Transverse colon (tissue), 4 donors: ENCODE measurements around the gene PLEKHG4. TPM values are rescaled to one million over a fixed set of nuclear protein-coding genes. Genes with fewer than 3 reads are reported as not detected.

Source experiments
- DNase-seq: peaks from one replicate; pipeline ENCODE4 v3.0.0-alpha.2; 2019
- H3K27ac ChIP-seq, 4 donors: fragments of 200-600 bp; sonication (generic); 2 replicates each; pipeline ENCODE4 v1.5.1; 2016 to 2018; ENCODE audit warnings: inconsistent platforms in 4 of 4
- H3K27me3 ChIP-seq: fragments of 200-600 bp; sonication (generic); 2 replicates; pipeline ENCODE4 v1.5.1; 2017; ENCODE audit warnings: inconsistent platforms
- H3K36me3 ChIP-seq, 4 donors: fragments of 200-600 bp; sonication (generic); 2 replicates each; pipeline ENCODE4 v1.5.1; 2017 to 2019; ENCODE audit warnings: inconsistent platforms in 4 of 4
- H3K4me1 ChIP-seq, 4 donors: fragments of 200-600 bp; sonication (generic); 2 replicates each; pipeline ENCODE4 v1.5.1; 2017 to 2020; ENCODE audit warnings: inconsistent platforms in 4 of 4
- H3K4me3 ChIP-seq, 4 donors: fragments of 200-600 bp; sonication (generic); 1 replicate in 1 of 4; 2 replicates in 3 of 4; pipeline versions ENCODE4 v1.5.1 to v1.6.1; 2017 to 2019; ENCODE audit warnings: inconsistent platforms in 4 of 4
- H3K9me3 ChIP-seq, 2 donors: fragments of 200-600 bp; sonication (generic); 2 replicates each; pipeline ENCODE4 v1.5.1; 2017 to 2019; ENCODE audit warnings: inconsistent platforms in 2 of 2
- EP300 ChIP-seq: sonication (generic); formaldehyde crosslinking; IDR thresholded peaks from one replicate; pipeline ENCODE4 v1.6.1; 2017; ENCODE audit warnings: antibody characterized with exemption, low read depth
- POLR2A ChIP-seq: fragments of 450-650 bp; IDR thresholded peaks from one replicate; pipeline ENCODE4 v1.6.1; 2016; ENCODE audit warnings: antibody characterized with exemption, mild to moderate bottlenecking, moderate library complexity
- POLR2AphosphoS5 ChIP-seq, 3 donors: sonication (generic); formaldehyde crosslinking; IDR thresholded peaks; one replicate each; pipeline ENCODE4 v1.6.1; 2016; ENCODE audit warnings: antibody characterized with exemption in 3 of 3
- WGBS, 2 donors: methylation state at CpG; one replicate each; pipeline ENCODE4 v1.1.5; 2018; ENCODE audit warnings: low coverage in 1 of 2; 5-methylcytosine and 5-hydroxymethylcytosine counted together
- in situ Hi-C, 4 donors: fragments of 200-750 bp; cut with MboI; loops; one replicate each; pipeline versions ENCODE4 v1.15.0 to v1.15.1; 2017; ENCODE audit warnings: low sequenced_read_pairs in 3 of 4, low pct_ligation_motif_present in 1 of 4, low pct_unique_long_range_greater_than_20kb in 1 of 4
- intact Hi-C: fragments of 100-400 bp; cut with DNase I; formaldehyde crosslinking; loops from one replicate; pipeline ENCODE4 v1.15.1; 2023; ENCODE audit warnings: low total_unique reads
- total RNA-seq, 4 donors: library from RNA; depleted of rRNA; stranded (reverse); fragments of >200 nt; gene quantifications; one replicate each; pipeline ENCODE4 v1.1.0, GENCODE V29; 2016
- TF ChIP-seq, protein P1 (sequence below), 5 experiments: fragments of 200-600 bp in 3 of 5; fragments of 450-650 bp in 2 of 5; sonication (generic) in 3 of 5; IDR thresholded peaks; 1 replicate in 2 of 5; 2 replicates in 3 of 5; pipeline ENCODE4 v1.5.1; 2016 to 2017; ENCODE audit warnings: antibody characterized with exemption in 5 of 5, inconsistent platforms in 3 of 5, mild to moderate bottlenecking in 2 of 5, moderate library complexity in 1 of 5

Gene PLEKHG4
- total RNA-seq, 4 donors from 2014 or later: 0.80 to 12.2 (median 8.7) TPM

DNA sequence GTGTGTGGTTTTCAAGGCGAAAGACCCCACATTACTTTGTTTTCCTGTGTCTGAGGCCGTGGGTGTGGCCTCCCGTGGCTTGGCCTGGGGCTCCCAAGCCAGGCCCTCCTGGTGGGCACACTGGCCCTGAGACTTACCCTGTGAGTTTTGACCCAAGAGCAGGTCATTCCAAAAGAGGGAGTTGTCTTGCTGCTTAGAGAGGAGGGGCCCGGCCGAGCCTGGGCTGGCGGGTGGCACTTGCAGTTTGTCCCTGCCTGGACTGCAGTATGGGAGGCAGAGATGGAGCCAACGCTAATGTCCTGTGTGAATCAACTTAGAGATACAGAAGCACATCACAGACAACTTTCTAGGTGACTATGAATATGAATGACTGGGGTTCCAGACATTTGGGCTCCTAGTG lies 22.7 kb downstream of the PLEKHG4 start:
- in situ Hi-C loops: no loop called here
- Histone ChIP-seq H3K36me3 (no peaks in the 10 kb centered on the region), H3K27ac (no peak overlapping the region)

DNA sequence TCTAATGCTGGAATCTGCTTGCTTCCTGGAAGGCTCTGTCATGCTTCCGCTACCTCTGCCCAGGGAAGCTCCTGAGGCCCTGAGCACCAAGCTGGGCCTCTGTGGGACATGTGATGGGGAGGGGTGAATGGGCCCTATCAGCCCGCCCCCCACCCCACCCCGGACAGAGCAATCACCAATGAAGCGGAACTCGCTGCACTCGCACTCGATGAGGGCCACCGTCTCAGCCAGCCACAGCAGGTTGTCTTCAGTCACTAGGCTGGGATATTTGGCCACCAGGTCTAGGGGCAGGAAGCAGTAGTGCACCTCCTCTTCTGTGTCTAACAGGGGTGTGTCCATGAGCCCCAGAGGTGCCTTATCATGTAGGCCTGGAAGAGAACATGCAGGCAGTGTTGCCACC lies 23.6 kb downstream of the PLEKHG4 start:
- Histone ChIP-seq H3K4me1 (no peaks in the 10 kb centered on the region), H3K27ac (no peak overlapping the region), H3K36me3 (no peaks in the 10 kb centered on the region), H3K9me3 (no peaks in the 10 kb centered on the region), H3K27me3 (no peaks in the 10 kb centered on the region), H3K4me3 (no peak overlapping the region)
- TF ChIP-seq POLR2AphosphoS5 (IDR thresholded peaks at IDR 0.05) (no peak), EP300 (no peak), POLR2A (no peak)
- TF ChIP-seq, protein P1, sequence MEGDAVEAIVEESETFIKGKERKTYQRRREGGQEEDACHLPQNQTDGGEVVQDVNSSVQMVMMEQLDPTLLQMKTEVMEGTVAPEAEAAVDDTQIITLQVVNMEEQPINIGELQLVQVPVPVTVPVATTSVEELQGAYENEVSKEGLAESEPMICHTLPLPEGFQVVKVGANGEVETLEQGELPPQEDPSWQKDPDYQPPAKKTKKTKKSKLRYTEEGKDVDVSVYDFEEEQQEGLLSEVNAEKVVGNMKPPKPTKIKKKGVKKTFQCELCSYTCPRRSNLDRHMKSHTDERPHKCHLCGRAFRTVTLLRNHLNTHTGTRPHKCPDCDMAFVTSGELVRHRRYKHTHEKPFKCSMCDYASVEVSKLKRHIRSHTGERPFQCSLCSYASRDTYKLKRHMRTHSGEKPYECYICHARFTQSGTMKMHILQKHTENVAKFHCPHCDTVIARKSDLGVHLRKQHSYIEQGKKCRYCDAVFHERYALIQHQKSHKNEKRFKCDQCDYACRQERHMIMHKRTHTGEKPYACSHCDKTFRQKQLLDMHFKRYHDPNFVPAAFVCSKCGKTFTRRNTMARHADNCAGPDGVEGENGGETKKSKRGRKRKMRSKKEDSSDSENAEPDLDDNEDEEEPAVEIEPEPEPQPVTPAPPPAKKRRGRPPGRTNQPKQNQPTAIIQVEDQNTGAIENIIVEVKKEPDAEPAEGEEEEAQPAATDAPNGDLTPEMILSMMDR (IDR thresholded peaks at IDR 0.05): no peak
- 92% methylated on average over 8 of the region's 8 CpGs; no CpG with 5 or more reads in 1 of the 2 donors for WGBS, 2 donors
- intact Hi-C loops: no loop called here
- in situ Hi-C loops: no loop called here
- no peak for DNase-seq

More for the DNA sequence above, 22.7 kb downstream of the PLEKHG4 start:
- intact Hi-C loops: no loop called here
- H3K4me3 ChIP-seq: no peak overlapping the region
- no peaks in the 10 kb centered on the region for H3K4me1 ChIP-seq
- no peaks in the 10 kb centered on the region for H3K9me3 ChIP-seq
- 81% methylated on average over 7 of the region's 7 CpGs; no CpG with 5 or more reads in 1 of the 2 donors for WGBS, 2 donors
- no peak for TF ChIP-seq EP300
- TF ChIP-seq, protein P1 (IDR thresholded peaks at IDR 0.05): no peak
- no peak for TF ChIP-seq POLR2A
- TF ChIP-seq POLR2AphosphoS5 (IDR thresholded peaks at IDR 0.05): no peak
- no peaks in the 10 kb centered on the region for H3K27me3 ChIP-seq
- no peak for DNase-seq

- no peaks in the 10 kb centered on the region for H3K4me1 ChIP-seq
- no peak overlapping the region for H3K4me3 ChIP-seq
- intact Hi-C loops (no loop called here), in situ Hi-C loops (no loop called here)
- 89 to 96% methylated on average over 1 of the region's 1 CpG for WGBS, 2 donors
- H3K36me3 ChIP-seq: no peaks in the 10 kb centered on the region
- H3K27me3 ChIP-seq: no peaks in the 10 kb centered on the region
- H3K27ac ChIP-seq: no peak overlapping the region
- TF ChIP-seq EP300 (no peak), POLR2A (no peak), POLR2AphosphoS5 (IDR thresholded peaks at IDR 0.05) (no peak)
- TF ChIP-seq, protein P1 (IDR thresholded peaks at IDR 0.05): no peak
- DNase-seq: no peak
- H3K9me3 ChIP-seq: no peaks in the 10 kb centered on the region
Measured at GRCh38 chr16:67304020-67304419, 24.7 kb downstream of the PLEKHG4 start.

DNA sequence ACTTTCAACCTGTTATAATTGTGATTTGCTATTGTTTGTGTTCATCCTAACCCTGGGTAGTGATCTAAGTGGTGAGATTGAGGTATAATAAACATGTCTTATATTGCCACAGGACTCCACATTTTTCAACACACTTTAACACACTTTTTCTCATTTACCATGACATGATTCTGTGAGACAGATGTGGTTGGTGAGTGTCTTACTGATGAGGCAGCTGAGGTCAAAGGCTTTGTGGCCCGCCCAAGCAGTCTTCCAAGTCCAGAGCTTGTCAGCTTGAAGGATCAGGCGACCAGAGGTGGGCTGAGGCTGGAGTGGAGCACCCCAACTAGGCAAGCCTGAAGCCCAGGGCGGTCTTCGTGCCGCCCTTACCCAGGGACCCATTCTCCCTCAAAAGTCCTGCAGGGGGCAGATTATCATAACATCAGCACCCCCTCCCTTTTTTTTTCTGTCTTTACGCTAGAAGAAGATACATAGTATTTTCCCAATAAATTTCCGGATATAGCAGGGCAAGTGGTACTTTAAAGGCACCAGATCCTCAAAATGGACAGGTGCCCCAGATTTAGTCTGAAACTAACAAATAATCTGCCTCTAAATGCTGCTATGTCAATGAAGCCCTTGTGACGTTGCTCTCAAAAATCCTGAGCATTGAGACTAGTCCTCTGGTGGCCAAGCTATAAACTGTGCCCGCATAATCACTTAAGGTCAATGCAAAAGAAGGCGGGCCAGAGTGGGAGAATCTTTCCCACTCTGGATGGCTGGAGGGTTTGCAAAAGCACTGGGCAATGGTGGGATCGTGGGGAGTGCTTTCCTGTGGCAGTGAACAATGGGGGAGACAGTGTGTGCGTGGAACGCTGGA lies 26.1 kb downstream of the PLEKHG4 start:
- H3K36me3 ChIP-seq: no peaks in the 10 kb centered on the region
- no peaks in the 10 kb centered on the region for H3K9me3 ChIP-seq
- no peak overlapping the region for H3K4me3 ChIP-seq
- WGBS, 2 donors: 91 to 94% methylated on average over 3 to 13 of the region's 13 CpGs
- TF ChIP-seq, protein P1 (IDR thresholded peaks at IDR 0.05): no peak
- TF ChIP-seq POLR2AphosphoS5 (IDR thresholded peaks at IDR 0.05) (no peak), POLR2A (no peak), EP300 (no peak)
- DNase-seq: no peak
- no peaks in the 10 kb centered on the region for H3K4me1 ChIP-seq
- in situ Hi-C loops: no loop called here
- no peaks in the 10 kb centered on the region for H3K27me3 ChIP-seq
- intact Hi-C loops: no loop called here
- no peak overlapping the region for H3K27ac ChIP-seq
